Measurements from ENCODE around the gene MCOLN2.

MCOLN2 gene

DNA sequence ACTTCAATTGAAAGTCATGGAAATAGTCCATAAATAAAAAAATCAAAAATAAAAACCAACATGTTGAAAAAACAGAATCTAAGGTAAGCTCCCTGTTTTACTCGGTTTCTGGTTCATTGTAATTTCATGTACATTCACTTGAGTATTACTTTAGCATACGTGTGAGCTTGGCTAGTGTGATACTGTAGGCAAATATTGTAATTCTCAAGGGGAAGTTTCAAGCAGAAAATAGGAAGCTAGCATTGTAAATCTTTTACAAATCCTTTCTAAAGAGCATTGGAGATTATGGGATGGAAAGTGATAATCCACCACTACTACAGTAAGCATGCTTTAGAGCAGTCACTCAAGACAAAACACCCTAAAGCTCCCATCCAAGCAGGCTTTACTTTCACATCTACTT, 100.6 kb downstream of the MCOLN2 start:
- no peak for DNase-seq (ENCODE audit: low spot score)

GRCh38 chr1:84892705-84893618, 104.0 kb downstream of the MCOLN2 start, which contains the start of gene LPAR3:
LPAR3 (minus strand) TSS chr1:84893206; CDS start chr1:84866120, 27,086 bp downstream.
- DNase-seq (ENCODE audit: low spot score): peak; percentile 86

DNA sequence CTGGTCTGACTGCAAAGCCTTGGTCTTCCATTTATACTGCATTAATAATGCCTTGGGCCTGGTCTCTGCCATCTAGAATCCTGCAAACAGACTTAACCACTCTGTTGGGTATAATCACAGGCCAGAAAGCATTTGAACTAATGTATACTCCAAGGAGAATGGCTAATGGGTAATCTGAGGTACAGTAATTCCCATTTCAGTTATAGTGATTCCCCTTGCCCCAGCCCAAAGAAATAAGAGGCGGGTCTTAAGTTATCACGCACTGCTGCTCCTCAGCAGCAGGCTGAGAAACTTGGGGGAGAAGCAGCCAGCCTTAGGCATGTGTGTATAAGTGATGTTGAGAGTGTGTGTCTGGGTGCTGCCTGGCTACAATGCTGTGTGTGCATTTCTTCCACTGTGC, 106.3 kb downstream of the MCOLN2 start:
- DNase-seq (ENCODE audit: low spot score): no peak

- no peak for DNase-seq (ENCODE audit: low spot score)
Observed at GRCh38 chr1:84889437-84889836, 107.5 kb downstream of the MCOLN2 start.

- no peak for DNase-seq (ENCODE audit: low spot score)
Observed at GRCh38 chr1:84888753-84889152, 108.2 kb downstream of the MCOLN2 start.

- no peak for DNase-seq (ENCODE audit: low spot score)
Observed at GRCh38 chr1:84887261-84887934, 109.5 kb downstream of the MCOLN2 start.

DNA sequence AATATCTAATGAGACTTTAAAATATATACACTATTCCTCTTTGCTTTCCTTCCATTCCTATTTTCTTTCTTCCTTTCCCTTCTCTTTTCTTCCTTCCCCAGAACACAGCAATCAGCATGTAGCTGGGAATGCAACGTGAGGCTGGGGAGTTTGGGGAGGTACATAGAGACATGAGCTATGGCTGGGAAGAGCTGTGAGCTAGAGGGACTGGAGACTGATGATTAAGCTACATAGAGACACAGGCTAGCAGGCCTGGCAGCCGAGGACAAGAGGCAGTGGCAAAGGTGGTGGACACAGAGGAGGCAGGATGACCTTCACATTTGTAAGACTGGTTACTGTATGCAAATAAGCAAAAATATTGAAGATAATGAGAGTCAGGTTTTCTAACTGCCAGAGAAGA, 111.4 kb downstream of the MCOLN2 start:
- DNase-seq (ENCODE audit: low spot score): no peak

DNA sequence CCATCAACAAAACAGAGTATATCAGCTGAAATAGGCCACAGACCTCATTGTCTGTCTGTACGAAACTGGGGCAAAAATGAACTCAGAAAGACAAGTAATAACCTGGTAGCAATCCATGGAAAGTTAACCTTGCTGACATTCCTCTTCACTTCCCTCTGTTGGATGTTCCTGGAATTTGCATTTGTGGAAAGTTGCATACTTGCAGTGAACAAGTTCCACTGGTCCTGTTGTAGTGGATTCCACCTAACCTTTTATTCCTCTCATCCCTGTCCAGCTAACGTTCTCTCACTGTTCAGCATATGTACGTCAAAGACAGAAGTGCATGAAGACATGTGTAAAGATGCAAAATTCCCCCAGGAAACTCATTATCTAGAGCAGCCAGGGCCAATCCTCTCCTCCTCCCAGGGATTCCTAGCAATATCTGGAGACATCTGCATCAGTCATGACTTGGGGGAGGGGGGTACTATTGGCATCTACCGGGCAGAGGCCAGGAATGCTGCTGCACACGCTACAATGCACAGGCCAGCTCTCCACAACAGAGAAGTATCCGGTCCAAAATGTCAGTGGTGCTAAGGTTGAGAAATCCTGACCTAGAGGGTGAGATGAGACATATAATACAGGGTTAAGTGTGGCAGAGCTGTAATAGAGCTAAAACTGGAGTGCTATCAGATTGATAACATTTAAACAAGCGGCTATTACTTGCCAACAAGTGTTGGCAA, 112.1 kb downstream of the MCOLN2 start:
- DNase-seq (ENCODE audit: low spot score): no peak

DNA sequence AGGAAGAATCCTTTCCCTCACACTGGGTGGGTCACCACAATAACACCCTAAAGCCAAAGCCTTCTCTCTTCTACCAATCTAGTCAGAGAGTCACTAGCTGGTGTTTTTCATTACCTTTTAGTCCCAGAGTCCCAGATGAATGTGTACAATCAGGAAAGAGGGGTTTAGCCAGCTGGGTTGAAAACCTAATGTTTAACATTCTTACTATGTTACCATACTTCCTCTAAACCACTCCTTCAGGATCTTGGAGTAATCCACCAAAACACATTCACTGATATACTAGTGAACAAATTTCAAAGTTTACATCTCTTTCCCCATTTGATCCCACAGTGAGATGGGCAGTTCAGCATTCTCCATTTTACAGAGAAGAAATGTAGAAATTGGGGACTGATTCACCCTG, 113.6 kb downstream of the MCOLN2 start:
- DNase-seq (ENCODE audit: low spot score): no peak

GRCh38 chr1:84877592-84877991, 119.3 kb downstream of the MCOLN2 start:
- no peak for DNase-seq (ENCODE audit: low spot score)

DNA sequence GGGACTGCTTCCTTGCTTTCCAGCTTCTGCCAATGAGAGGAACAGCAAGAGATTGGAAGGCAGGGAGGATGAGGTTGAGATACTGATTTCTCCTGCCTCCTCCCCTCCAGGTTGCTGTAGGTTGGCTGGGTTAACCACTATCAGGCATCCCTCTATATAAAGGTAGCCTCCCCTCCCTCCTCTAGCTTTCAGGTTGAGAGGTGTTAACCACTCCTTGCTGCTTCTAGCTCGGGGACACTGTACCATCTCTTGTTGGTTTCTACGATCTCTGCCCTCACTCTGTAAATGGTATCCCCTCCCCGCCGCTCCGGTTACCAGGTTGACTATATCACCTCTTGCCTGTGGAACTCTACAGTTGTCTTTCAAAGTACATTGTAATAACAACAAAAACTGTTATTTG, 120.6 kb downstream of the MCOLN2 start:
- DNase-seq (ENCODE audit: low spot score): no peak

All from ecto neural progenitor cell (in vitro differentiated cells).